H1 (cell line): Measurements from ENCODE around the gene TLR1. TPM values are rescaled to one million over a fixed set of nuclear protein-coding genes. Genes with fewer than 3 reads are reported as not detected.

Experiments used
- SIN3A ChIP-seq, 2 experiments: IDR thresholded peaks in 1 of 2; conservative IDR thresholded peaks in 1 of 2; 2 replicates each; pipeline ENCODE4 v1.6.1; 2011 to 2012; ENCODE audit warnings: low read length in 2 of 2, improper control_type of control experiment in 1 of 2, low read depth in 1 of 2, mild to moderate bottlenecking in 1 of 2
- polyA plus RNA-seq, 7 experiments: library from polyadenylated mRNA; depleted of rRNA in 3 of 7; stranded (reverse) in 5 of 7; unstranded in 2 of 7; fragments of >200 nt in 5 of 7; fragments of 200-250 nt in 2 of 7; gene quantifications; 1 replicate in 5 of 7; 2 replicates in 1 of 7; 4 replicates in 1 of 7; pipeline versions ENCODE4 v1.2.1 to v1.2.3, GENCODE V29; 2011 to 2013; ENCODE audit warnings: missing spikeins in 2 of 7, mixed read lengths in 2 of 7
- total RNA-seq: library from RNA; stranded (reverse); fragmentation: NEBNext Ultra II Directional; extraction: Animal tissue kit (Norgen Biotek cat#: 25700); gene quantifications from 2 replicates; pipeline ENCODE4 v1.2.1, GENCODE V29; 2021

Gene TLR1
- total and polyA plus RNA-seq, 2 of the 8 experiments (the other 6 are each of a cell fraction or from before 2014, with no cell fraction given) = not detected

- no peak for TF ChIP-seq SIN3A (conservative IDR thresholded peaks at IDR 0.05 in 1 of 2, IDR thresholded peaks at IDR 0.05 in 1 of 2; ENCODE audit: low read depth in 1 of 2, low read length in 2 of 2)
- TF ChIP-seq, all 59 proteins: peak for 0
Observed at GRCh38 chr4:38831653-38832052, 27.1 kb upstream of the TLR1 start (continued).
